H1 (cell line): ENCODE results near the gene ARID1B. TPM values are rescaled to one million over a fixed set of nuclear protein-coding genes. Genes with fewer than 3 reads are reported as not detected.

Source experiments
- polyA plus RNA-seq, 7 experiments: library from polyadenylated mRNA; depleted of rRNA in 3 of 7; stranded (reverse) in 5 of 7; unstranded in 2 of 7; fragments of >200 nt in 5 of 7; fragments of 200-250 nt in 2 of 7; gene quantifications; 1 replicate in 5 of 7; 2 replicates in 1 of 7; 4 replicates in 1 of 7; pipeline versions ENCODE4 v1.2.1 to v1.2.3, GENCODE V29; 2011 to 2013; ENCODE audit warnings: missing spikeins in 2 of 7, mixed read lengths in 2 of 7
- total RNA-seq: library from RNA; stranded (reverse); fragmentation: NEBNext Ultra II Directional; extraction: Animal tissue kit (Norgen Biotek cat#: 25700); gene quantifications from 2 replicates; pipeline ENCODE4 v1.2.1, GENCODE V29; 2021
- TF ChIP-seq, protein P1 (sequence below): fragments of 300-600 bp; sonication (generic); IDR thresholded peaks from 2 replicates; pipeline ENCODE4 v1.7.1; 2012; ENCODE audit warnings: low read length, moderate library complexity, mild to moderate bottlenecking, inconsistent platforms; ENCODE audit not compliant: insufficient replicate concordance
- TF ChIP-seq, protein P2 (sequence below): IDR thresholded peaks from 2 replicates; pipeline ENCODE4 v1.6.1; 2011; ENCODE audit warnings: low read length, improper control_type of control experiment

The ARID1B gene
- total and polyA plus RNA-seq, 2 of the 8 experiments (the other 6 are each of a cell fraction or from before 2014, with no cell fraction given): 24.3 to 70.3 TPM

GRCh38 chr6:157215717-157216116 lies 438.5 kb downstream of the ARID1B start (continued):
- TF ChIP-seq, protein P1, sequence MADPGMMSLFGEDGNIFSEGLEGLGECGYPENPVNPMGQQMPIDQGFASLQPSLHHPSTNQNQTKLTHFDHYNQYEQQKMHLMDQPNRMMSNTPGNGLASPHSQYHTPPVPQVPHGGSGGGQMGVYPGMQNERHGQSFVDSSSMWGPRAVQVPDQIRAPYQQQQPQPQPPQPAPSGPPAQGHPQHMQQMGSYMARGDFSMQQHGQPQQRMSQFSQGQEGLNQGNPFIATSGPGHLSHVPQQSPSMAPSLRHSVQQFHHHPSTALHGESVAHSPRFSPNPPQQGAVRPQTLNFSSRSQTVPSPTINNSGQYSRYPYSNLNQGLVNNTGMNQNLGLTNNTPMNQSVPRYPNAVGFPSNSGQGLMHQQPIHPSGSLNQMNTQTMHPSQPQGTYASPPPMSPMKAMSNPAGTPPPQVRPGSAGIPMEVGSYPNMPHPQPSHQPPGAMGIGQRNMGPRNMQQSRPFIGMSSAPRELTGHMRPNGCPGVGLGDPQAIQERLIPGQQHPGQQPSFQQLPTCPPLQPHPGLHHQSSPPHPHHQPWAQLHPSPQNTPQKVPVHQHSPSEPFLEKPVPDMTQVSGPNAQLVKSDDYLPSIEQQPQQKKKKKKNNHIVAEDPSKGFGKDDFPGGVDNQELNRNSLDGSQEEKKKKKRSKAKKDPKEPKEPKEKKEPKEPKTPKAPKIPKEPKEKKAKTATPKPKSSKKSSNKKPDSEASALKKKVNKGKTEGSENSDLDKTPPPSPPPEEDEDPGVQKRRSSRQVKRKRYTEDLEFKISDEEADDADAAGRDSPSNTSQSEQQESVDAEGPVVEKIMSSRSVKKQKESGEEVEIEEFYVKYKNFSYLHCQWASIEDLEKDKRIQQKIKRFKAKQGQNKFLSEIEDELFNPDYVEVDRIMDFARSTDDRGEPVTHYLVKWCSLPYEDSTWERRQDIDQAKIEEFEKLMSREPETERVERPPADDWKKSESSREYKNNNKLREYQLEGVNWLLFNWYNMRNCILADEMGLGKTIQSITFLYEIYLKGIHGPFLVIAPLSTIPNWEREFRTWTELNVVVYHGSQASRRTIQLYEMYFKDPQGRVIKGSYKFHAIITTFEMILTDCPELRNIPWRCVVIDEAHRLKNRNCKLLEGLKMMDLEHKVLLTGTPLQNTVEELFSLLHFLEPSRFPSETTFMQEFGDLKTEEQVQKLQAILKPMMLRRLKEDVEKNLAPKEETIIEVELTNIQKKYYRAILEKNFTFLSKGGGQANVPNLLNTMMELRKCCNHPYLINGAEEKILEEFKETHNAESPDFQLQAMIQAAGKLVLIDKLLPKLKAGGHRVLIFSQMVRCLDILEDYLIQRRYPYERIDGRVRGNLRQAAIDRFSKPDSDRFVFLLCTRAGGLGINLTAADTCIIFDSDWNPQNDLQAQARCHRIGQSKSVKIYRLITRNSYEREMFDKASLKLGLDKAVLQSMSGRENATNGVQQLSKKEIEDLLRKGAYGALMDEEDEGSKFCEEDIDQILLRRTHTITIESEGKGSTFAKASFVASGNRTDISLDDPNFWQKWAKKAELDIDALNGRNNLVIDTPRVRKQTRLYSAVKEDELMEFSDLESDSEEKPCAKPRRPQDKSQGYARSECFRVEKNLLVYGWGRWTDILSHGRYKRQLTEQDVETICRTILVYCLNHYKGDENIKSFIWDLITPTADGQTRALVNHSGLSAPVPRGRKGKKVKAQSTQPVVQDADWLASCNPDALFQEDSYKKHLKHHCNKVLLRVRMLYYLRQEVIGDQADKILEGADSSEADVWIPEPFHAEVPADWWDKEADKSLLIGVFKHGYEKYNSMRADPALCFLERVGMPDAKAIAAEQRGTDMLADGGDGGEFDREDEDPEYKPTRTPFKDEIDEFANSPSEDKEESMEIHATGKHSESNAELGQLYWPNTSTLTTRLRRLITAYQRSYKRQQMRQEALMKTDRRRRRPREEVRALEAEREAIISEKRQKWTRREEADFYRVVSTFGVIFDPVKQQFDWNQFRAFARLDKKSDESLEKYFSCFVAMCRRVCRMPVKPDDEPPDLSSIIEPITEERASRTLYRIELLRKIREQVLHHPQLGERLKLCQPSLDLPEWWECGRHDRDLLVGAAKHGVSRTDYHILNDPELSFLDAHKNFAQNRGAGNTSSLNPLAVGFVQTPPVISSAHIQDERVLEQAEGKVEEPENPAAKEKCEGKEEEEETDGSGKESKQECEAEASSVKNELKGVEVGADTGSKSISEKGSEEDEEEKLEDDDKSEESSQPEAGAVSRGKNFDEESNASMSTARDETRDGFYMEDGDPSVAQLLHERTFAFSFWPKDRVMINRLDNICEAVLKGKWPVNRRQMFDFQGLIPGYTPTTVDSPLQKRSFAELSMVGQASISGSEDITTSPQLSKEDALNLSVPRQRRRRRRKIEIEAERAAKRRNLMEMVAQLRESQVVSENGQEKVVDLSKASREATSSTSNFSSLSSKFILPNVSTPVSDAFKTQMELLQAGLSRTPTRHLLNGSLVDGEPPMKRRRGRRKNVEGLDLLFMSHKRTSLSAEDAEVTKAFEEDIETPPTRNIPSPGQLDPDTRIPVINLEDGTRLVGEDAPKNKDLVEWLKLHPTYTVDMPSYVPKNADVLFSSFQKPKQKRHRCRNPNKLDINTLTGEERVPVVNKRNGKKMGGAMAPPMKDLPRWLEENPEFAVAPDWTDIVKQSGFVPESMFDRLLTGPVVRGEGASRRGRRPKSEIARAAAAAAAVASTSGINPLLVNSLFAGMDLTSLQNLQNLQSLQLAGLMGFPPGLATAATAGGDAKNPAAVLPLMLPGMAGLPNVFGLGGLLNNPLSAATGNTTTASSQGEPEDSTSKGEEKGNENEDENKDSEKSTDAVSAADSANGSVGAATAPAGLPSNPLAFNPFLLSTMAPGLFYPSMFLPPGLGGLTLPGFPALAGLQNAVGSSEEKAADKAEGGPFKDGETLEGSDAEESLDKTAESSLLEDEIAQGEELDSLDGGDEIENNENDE: no peak
- TF ChIP-seq, protein P2, sequence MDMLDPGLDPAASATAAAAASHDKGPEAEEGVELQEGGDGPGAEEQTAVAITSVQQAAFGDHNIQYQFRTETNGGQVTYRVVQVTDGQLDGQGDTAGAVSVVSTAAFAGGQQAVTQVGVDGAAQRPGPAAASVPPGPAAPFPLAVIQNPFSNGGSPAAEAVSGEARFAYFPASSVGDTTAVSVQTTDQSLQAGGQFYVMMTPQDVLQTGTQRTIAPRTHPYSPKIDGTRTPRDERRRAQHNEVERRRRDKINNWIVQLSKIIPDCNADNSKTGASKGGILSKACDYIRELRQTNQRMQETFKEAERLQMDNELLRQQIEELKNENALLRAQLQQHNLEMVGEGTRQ: no peak
